ENCODE results near the gene PLIN4. TPM values are rescaled to one million over a fixed set of nuclear protein-coding genes. Genes with fewer than 3 reads are reported as not detected.

Gene PLIN4
- total RNA-seq, 2 experiments from 2014 or later: 0.13 to 0.32 TPM

DNA sequence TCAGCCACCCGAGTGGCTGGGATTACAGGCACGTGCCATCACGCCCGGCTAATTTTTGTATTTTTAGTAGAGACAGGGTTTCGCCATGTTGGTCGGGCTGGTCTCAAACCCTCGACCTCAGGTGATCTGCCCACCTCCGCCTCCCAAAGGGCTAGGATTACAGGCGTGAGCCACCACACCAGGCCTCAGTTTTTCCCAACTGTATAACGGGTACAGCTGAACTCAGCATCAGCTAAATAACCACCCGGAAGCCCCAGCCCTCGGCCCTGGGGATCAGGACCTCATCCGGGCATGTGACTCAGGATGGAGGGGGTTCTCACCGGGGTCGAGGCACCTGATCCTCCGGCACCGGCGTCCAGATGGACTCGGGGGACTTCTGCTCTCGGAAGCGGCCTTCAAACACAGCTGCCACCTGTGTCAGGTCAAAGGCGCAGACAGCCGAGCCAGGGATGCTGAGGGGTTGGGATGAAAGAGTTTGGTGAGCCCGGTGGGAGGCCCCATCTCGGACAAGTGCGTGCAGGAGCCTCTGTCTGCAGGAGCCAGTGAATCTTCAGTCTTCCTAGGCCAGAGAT lies 32.3 kb upstream of the PLIN4 start:
- CTCF ChIA-PET (ENCODE audit: unreplicated experiment): no interaction called here
- Histone ChIP-seq H3K4me2 (ENCODE audit: low read length) (no peak overlapping the region), H3K27ac (ENCODE audit: low read depth, low read length, poor library complexity, severe bottlenecking) (no peak overlapping the region), H3K79me2 (ENCODE audit: insufficient read depth, low read depth, low read length) (no peaks in the 10 kb centered on the region), H4K20me1 (ENCODE audit: insufficient read depth, low read length) (no peaks in the 10 kb centered on the region), H3K4me3 (ENCODE audit: low read depth, low read length, poor library complexity, severe bottlenecking) (no peak overlapping the region), H3K9me2 (ENCODE audit: insufficient read depth, low read length) (no peaks in the 10 kb centered on the region), H3K9me3 (ENCODE audit: low read length) (no peaks in the 10 kb centered on the region), H3K36me3 (ENCODE audit: insufficient read depth, low read length) (no peaks in the 10 kb centered on the region), H2AFZ (ENCODE audit: low read length) (no peak overlapping the region), H3K4me1 (ENCODE audit: insufficient read depth, low read length, poor library complexity, severe bottlenecking) (no peaks in the 10 kb centered on the region)
- intact Hi-C loops (cut with micrococcal nuclease; ENCODE audit: unreplicated experiment): no loop called here
- POLR2A ChIA-PET: no interaction called here
- no TSS peak for BruUV-seq (replicated peaks)
- DNase-seq (ENCODE audit: low spot score): no peak
- TF ChIP-seq, protein P1, sequence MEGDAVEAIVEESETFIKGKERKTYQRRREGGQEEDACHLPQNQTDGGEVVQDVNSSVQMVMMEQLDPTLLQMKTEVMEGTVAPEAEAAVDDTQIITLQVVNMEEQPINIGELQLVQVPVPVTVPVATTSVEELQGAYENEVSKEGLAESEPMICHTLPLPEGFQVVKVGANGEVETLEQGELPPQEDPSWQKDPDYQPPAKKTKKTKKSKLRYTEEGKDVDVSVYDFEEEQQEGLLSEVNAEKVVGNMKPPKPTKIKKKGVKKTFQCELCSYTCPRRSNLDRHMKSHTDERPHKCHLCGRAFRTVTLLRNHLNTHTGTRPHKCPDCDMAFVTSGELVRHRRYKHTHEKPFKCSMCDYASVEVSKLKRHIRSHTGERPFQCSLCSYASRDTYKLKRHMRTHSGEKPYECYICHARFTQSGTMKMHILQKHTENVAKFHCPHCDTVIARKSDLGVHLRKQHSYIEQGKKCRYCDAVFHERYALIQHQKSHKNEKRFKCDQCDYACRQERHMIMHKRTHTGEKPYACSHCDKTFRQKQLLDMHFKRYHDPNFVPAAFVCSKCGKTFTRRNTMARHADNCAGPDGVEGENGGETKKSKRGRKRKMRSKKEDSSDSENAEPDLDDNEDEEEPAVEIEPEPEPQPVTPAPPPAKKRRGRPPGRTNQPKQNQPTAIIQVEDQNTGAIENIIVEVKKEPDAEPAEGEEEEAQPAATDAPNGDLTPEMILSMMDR (conservative IDR thresholded peaks at IDR 0.05; ENCODE audit: low read length): no peak
- no peak for TF ChIP-seq EZH2phosphoT487 (IDR thresholded peaks at IDR 0.05; ENCODE audit: borderline replicate concordance, low read depth, low read length)

DNA sequence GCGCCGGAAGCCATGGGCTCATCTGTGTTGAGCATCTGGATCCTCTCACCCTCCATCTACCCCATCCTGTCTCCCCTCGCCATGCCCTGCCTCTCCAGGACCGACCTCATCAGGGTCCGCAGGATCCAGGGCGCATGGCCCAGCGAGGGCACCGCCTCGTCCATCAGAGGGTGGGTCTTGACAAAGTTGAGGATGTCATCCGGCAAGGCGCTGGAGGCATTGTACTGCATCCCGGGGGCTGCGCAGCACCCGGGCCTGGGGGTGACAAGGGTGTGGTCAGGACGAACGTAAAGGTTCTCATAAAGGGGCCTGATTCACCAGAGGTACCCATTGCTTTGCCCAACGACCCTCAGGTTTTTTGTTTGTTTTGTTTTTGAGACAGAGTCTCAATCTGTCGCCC lies 31.7 kb upstream of the PLIN4 start:
- intact Hi-C loops (cut with micrococcal nuclease; ENCODE audit: unreplicated experiment): no loop called here
- DNase-seq (ENCODE audit: low spot score): no peak
- TF ChIP-seq EZH2phosphoT487 (IDR thresholded peaks at IDR 0.05; ENCODE audit: borderline replicate concordance, low read depth, low read length): no peak
- TF ChIP-seq, protein P1 (conservative IDR thresholded peaks at IDR 0.05; ENCODE audit: low read length): no peak
- ChIA-PET POLR2A (no interaction called here), CTCF (ENCODE audit: unreplicated experiment) (interaction anchor here (0.5 kb wide), 1 partner anchor 15 kb away, joined by 3 read pairs; the partner anchor contains the start of gene PLIN5)
- Histone ChIP-seq H3K4me1 (ENCODE audit: insufficient read depth, low read length, poor library complexity, severe bottlenecking) (no peaks in the 10 kb centered on the region), H3K9me3 (ENCODE audit: low read length) (no peaks in the 10 kb centered on the region), H2AFZ (ENCODE audit: low read length) (no peak overlapping the region), H3K36me3 (ENCODE audit: insufficient read depth, low read length) (no peaks in the 10 kb centered on the region), H4K20me1 (ENCODE audit: insufficient read depth, low read length) (no peaks in the 10 kb centered on the region), H3K9me2 (ENCODE audit: insufficient read depth, low read length) (no peaks in the 10 kb centered on the region), H3K79me2 (ENCODE audit: insufficient read depth, low read depth, low read length) (no peaks in the 10 kb centered on the region), H3K4me3 (ENCODE audit: low read depth, low read length, poor library complexity, severe bottlenecking) (no peak overlapping the region), H3K27ac (ENCODE audit: low read depth, low read length, poor library complexity, severe bottlenecking) (no peak overlapping the region), H3K4me2 (ENCODE audit: low read length) (no peak overlapping the region)
- BruUV-seq (replicated peaks): no TSS peak

DNA sequence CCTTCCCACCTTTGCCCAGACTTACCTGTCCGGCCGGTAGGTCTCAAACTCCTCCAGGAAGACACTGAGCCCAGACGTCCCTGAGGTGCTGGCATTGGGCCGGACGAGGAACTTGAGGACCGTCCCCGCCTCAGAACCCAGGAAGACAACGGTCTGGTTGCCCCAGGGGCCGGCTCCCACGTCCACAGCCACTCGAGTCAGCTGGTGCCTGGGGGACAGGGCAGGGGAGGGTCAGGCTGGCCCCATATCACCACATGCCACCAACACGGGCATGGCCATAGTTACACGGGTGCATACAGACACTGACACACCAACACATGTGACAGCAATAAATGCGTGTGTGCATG lies 29.9 kb upstream of the PLIN4 start:
- CTCF ChIA-PET (ENCODE audit: unreplicated experiment): no interaction called here
- H3K36me3 ChIP-seq (ENCODE audit: insufficient read depth, low read length): no peaks in the 10 kb centered on the region
- H4K20me1 ChIP-seq (ENCODE audit: insufficient read depth, low read length): no peaks in the 10 kb centered on the region
- no peak for DNase-seq (ENCODE audit: low spot score)
- H3K4me2 ChIP-seq (ENCODE audit: low read length): no peak overlapping the region
- H3K9me3 ChIP-seq (ENCODE audit: low read length): no peaks in the 10 kb centered on the region
- no peak for TF ChIP-seq EZH2phosphoT487 (IDR thresholded peaks at IDR 0.05; ENCODE audit: borderline replicate concordance, low read depth, low read length)
- TF ChIP-seq, protein P1 (conservative IDR thresholded peaks at IDR 0.05; ENCODE audit: low read length): no peak
- no peaks in the 10 kb centered on the region for H3K79me2 ChIP-seq (ENCODE audit: insufficient read depth, low read depth, low read length)
- no peak overlapping the region for H2AFZ ChIP-seq (ENCODE audit: low read length)
- intact Hi-C loops (cut with micrococcal nuclease; ENCODE audit: unreplicated experiment): no loop called here
- H3K4me3 ChIP-seq (ENCODE audit: low read depth, low read length, poor library complexity, severe bottlenecking): no peak overlapping the region
- no peak overlapping the region for H3K27ac ChIP-seq (ENCODE audit: low read depth, low read length, poor library complexity, severe bottlenecking)
- BruUV-seq (replicated peaks): no TSS peak
- no peaks in the 10 kb centered on the region for H3K4me1 ChIP-seq (ENCODE audit: insufficient read depth, low read length, poor library complexity, severe bottlenecking)
- POLR2A ChIA-PET: no interaction called here
- H3K9me2 ChIP-seq (ENCODE audit: insufficient read depth, low read length): no peaks in the 10 kb centered on the region
